Measurements from ENCODE around the gene MSL2. TPM values are rescaled to one million over a fixed set of nuclear protein-coding genes. Genes with fewer than 3 reads are reported as not detected.

Gene MSL2
- total and polyA plus RNA-seq, 11 donors: 3.8 to 29.0 (median 19.1) TPM

DNA sequence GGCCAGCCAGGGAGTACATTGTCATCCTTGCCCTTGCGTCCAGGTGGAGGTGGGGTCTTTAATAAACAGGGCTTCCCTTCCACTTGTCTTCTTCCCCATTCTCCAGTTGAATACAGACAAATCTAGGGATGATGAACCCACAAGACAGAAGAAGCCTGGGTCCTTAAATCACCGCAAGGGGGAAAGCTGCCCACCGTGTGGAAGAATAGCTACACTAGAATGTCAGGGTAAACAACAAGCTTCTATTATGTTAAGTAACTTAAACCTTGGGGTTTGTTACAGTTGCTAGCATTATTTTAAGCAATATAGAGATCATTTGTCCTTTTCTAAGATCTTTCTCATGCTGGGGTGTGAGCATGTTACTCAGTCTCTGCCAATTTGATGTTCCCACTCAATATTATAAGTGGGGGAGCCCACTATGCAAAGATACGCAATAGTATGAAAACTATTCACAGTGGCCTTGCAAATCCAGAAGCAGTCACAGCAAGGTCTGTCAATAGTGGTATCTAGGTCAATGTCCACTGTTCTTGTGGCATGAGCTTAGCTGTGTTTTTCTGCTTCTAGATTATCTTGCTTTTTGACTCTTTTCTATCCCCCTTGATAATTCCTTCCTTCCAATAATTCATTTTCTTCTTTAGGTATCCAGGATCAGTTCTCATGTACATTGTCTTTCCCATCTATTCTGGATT lies 42.0 kb upstream of the MSL2 start:
- no peak overlapping the region for H3K4me3 ChIP-seq
- TF ChIP-seq POLR2A (IDR thresholded peaks at IDR 0.05): no peak
- TF ChIP-seq, protein P1, sequence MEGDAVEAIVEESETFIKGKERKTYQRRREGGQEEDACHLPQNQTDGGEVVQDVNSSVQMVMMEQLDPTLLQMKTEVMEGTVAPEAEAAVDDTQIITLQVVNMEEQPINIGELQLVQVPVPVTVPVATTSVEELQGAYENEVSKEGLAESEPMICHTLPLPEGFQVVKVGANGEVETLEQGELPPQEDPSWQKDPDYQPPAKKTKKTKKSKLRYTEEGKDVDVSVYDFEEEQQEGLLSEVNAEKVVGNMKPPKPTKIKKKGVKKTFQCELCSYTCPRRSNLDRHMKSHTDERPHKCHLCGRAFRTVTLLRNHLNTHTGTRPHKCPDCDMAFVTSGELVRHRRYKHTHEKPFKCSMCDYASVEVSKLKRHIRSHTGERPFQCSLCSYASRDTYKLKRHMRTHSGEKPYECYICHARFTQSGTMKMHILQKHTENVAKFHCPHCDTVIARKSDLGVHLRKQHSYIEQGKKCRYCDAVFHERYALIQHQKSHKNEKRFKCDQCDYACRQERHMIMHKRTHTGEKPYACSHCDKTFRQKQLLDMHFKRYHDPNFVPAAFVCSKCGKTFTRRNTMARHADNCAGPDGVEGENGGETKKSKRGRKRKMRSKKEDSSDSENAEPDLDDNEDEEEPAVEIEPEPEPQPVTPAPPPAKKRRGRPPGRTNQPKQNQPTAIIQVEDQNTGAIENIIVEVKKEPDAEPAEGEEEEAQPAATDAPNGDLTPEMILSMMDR (IDR thresholded peaks at IDR 0.05): no peak
- 77 to 87% (median 85%) methylated on average over 4 of the region's 4 CpGs for WGBS, 4 donors
- no peaks in the 10 kb centered on the region for H3K4me1 ChIP-seq
- no peaks in the 10 kb centered on the region for H3K36me3 ChIP-seq
- no peak overlapping the region for H3K27ac ChIP-seq
- H3K9me3 ChIP-seq: no peaks in the 10 kb centered on the region
- ATAC-seq (no peak), DNase-seq (no peak)
- H3K27me3 ChIP-seq: peaks cover 0 to 3% (median 0%) of the 10 kb centered on the region in 9 donors
- intact Hi-C loops (cut with DNase I): no loop called here

DNA sequence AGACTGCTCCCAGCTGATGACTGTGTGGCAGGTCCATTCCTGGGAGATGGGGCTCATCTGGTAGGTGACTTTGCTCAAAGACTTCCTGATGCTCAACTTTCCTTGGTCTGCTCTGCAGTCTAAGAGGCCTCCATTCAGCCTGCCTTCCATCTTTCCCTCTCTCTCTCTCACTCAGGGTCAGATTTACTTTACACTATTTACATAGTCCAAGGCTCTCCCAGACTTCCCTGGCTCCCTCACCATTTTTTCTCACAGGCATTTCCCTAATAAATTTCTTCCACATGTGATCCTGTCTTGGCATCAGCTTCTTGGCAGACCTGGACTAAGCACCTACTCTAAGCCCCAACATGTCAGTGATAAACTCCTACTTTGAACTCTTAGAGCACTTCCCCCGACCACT lies 41.0 kb upstream of the MSL2 start:
- intact Hi-C loops (cut with DNase I): no loop called here
- ATAC-seq (no peak), DNase-seq (no peak)
- peaks cover 0 to 3% (median 0%) of the 10 kb centered on the region in 9 donors for H3K27me3 ChIP-seq
- H3K9me3 ChIP-seq: no peaks in the 10 kb centered on the region
- H3K4me3 ChIP-seq: no peak overlapping the region
- TF ChIP-seq, protein P1 (IDR thresholded peaks at IDR 0.05): no peak
- no peak for TF ChIP-seq POLR2A (IDR thresholded peaks at IDR 0.05)
- no peaks in the 10 kb centered on the region for H3K4me1 ChIP-seq
- 78 to 89% (median 83%) methylated on average over 1 of the region's 1 CpG for WGBS, 4 donors
- H3K36me3 ChIP-seq: no peaks in the 10 kb centered on the region
- no peak overlapping the region for H3K27ac ChIP-seq

DNA sequence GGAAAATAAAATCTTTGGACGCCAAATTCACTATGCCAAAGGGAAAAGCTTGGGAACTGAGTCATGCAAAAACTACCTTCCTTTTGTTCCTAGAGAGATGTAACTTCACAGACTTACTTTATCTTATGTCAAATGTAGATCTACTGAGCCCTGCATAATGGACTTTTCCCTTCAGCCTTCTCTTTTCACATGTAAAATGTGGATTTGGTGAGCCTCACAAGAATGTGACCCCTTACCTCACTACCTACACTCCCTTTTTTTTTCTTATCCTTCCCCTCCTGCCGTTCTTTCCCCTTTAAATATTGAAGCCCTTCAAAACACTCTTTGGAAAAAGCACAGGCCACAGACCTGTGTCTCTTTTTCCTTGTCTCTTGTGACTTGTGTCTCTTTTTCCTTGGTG lies 40.0 kb upstream of the MSL2 start:
- ATAC-seq: no peak
- H3K9me3 ChIP-seq: no peaks in the 10 kb centered on the region
- no peak for DNase-seq
- no peak overlapping the region for H3K27ac ChIP-seq
- peaks cover 0 to 3% (median 0%) of the 10 kb centered on the region in 9 donors for H3K27me3 ChIP-seq
- H3K36me3 ChIP-seq: no peaks in the 10 kb centered on the region
- H3K4me3 ChIP-seq: no peak overlapping the region
- H3K4me1 ChIP-seq: no peaks in the 10 kb centered on the region
- 61 to 80% (median 71%) methylated on average over 2 of the region's 2 CpGs for WGBS, 4 donors
- intact Hi-C loops (cut with DNase I): no loop called here
- TF ChIP-seq, protein P1 (IDR thresholded peaks at IDR 0.05): no peak
- no peak for TF ChIP-seq POLR2A (IDR thresholded peaks at IDR 0.05)

DNA sequence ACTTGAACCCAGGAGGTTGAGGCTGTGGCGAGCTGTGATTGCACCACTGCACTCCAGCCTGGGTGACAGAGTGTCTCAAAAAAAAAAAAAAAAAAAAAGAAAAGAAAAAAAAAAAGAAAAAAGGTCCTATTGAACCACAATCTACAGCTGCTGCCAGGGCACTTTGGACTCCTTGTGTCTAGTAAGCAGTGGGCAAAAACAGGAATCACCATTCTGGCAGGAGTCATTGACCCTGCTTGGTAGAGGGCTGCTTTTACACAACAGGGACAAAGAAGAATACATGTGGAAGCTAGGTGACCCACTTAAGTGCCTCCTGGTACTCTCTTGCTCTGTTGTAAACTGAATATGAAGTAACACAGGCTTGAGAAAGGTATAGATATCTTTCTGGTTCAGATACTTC lies 39.4 kb upstream of the MSL2 start:
- Histone ChIP-seq H3K9me3 (no peaks in the 10 kb centered on the region), H3K4me1 (no peaks in the 10 kb centered on the region), H3K4me3 (no peak overlapping the region), H3K36me3 (no peaks in the 10 kb centered on the region), H3K27me3 (no peaks in the 10 kb centered on the region), H3K27ac (no peak overlapping the region)
- intact Hi-C loops (cut with DNase I): no loop called here
- no peak for TF ChIP-seq POLR2A (IDR thresholded peaks at IDR 0.05)
- TF ChIP-seq, protein P1 (IDR thresholded peaks at IDR 0.05): no peak
- ATAC-seq (no peak), DNase-seq (no peak)
- 78 to 100% (median 87%) methylated on average over 1 of the region's 1 CpG for WGBS, 4 donors
